ENCODE results near the gene TIGD7.

DNA sequence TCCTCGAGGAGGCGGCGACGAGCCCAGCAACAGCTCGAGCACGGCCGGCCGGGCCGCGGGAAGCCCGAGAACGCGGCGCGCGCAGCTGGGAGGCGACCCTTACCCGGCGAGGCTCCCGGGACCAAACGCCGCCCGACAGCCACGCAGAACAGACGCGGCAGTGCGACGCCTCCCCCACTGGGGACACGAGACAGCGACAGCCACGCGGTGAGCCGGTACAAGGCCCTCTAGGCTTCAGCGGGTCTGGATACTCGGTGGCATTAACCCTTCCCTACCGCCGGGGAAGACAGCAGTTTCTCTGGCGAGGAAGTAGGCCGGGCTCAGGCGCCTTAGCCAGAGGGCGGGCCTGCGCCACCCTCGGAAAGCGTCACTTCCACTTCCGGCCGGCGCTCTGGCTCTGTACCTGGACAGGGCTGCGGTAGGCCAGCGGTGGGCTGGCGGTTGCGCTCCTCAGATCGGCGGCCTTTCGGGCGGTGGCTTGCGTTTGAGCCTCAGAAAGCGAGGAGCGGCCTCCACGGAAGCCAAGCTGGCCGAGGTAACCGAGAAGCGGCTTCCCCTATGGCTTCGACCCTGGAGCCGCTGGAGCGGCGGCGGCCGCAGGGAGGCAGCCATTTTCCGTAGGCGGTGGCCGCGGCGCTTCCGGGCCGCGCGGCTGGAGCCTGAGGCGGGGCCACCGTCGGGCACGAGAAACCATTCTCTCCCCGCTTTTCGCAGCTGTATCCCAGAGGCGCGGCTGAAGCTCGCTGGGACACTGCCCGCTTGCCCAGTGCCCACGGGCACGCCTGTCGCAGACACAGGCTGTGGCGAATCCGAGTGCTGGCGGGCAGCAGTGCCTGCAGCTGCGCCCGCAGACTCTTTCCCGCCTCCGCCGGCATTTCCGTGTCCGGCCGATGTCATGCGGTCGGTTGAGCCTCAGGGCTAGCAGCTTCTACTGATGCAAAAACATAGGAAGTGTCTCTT lies at the start of gene TIGD7, which contains the start of gene ZNF75A:
- TF ChIP-seq, protein P1, sequence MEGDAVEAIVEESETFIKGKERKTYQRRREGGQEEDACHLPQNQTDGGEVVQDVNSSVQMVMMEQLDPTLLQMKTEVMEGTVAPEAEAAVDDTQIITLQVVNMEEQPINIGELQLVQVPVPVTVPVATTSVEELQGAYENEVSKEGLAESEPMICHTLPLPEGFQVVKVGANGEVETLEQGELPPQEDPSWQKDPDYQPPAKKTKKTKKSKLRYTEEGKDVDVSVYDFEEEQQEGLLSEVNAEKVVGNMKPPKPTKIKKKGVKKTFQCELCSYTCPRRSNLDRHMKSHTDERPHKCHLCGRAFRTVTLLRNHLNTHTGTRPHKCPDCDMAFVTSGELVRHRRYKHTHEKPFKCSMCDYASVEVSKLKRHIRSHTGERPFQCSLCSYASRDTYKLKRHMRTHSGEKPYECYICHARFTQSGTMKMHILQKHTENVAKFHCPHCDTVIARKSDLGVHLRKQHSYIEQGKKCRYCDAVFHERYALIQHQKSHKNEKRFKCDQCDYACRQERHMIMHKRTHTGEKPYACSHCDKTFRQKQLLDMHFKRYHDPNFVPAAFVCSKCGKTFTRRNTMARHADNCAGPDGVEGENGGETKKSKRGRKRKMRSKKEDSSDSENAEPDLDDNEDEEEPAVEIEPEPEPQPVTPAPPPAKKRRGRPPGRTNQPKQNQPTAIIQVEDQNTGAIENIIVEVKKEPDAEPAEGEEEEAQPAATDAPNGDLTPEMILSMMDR (IDR thresholded peaks at IDR 0.05): peak in 3 of 4 experiments; percentile 12 to 44 (median 38)
- peak; percentile 91 for TF ChIP-seq POLR2AphosphoS5 (IDR thresholded peaks at IDR 0.05)

All from prostate gland (tissue), 2 donors.